ENCODE results near the gene RECQL5. TPM values are rescaled to one million over a fixed set of nuclear protein-coding genes. Genes with fewer than 3 reads are reported as not detected.

RECQL5 gene
- total RNA-seq, 4 donors from 2014 or later: 23.2 to 51.9 (median 34.7) TPM

- 89 to 96% methylated on average over 8 to 23 of the region's 26 CpGs for WGBS, 2 donors
These were observed 36.7 kb downstream of the RECQL5 start for GRCh38 chr17:75630071-75630917.

GRCh38 chr17:75629157-75629556 lies 37.8 kb downstream of the RECQL5 start:
- H3K27me3 ChIP-seq: no peaks in the 10 kb centered on the region
- no peak overlapping the region for H3K4me3 ChIP-seq
- no peaks in the 10 kb centered on the region for H3K9me3 ChIP-seq
- 63 to 82% methylated on average over 13 to 14 of the region's 14 CpGs for WGBS, 2 donors
- no peak overlapping the region for H3K27ac ChIP-seq
- peaks cover 0 to 72% (median 12%) of the 10 kb centered on the region in 3 donors for H3K36me3 ChIP-seq
- H3K4me1 ChIP-seq: peaks cover 0 to 27% (median 20%) of the 10 kb centered on the region in 4 donors
- TF ChIP-seq EP300 (IDR thresholded peaks at IDR 0.05) (no peak), POLR2A (IDR thresholded peaks at IDR 0.05) (no peak), CTCF (IDR thresholded peaks at IDR 0.05) (no peak)
- DNase-seq (ENCODE audit: low spot score in 2 of 2): no peak

More at GRCh38 chr17:75630071-75630917, 36.7 kb downstream of the RECQL5 start:
- Histone ChIP-seq H3K9me3 (no peaks in the 10 kb centered on the region), H3K36me3 (peaks cover 0 to 60% (median 8%) of the 10 kb centered on the region in 3 donors), H3K27ac (peak overlapping the region in 1 of 4 donors; percentile 93), H3K4me3 (no peak overlapping the region), H3K4me1 (peaks cover 0 to 30% (median 23%) of the 10 kb centered on the region in 4 donors), H3K27me3 (no peaks in the 10 kb centered on the region)
- TF ChIP-seq POLR2A (IDR thresholded peaks at IDR 0.05): no peak
- no peak for TF ChIP-seq EP300 (IDR thresholded peaks at IDR 0.05)
- TF ChIP-seq CTCF (IDR thresholded peaks at IDR 0.05): no peak
- DNase-seq (ENCODE audit: low spot score in 2 of 2): no peak

GRCh38 chr17:75628425-75628824 lies 38.5 kb downstream of the RECQL5 start:
- H3K27ac ChIP-seq: no peak overlapping the region
- H3K9me3 ChIP-seq: no peaks in the 10 kb centered on the region
- 85 to 96% methylated on average over 2 to 6 of the region's 6 CpGs for WGBS, 2 donors
- no peak for TF ChIP-seq CTCF (IDR thresholded peaks at IDR 0.05)
- TF ChIP-seq EP300 (IDR thresholded peaks at IDR 0.05): no peak
- TF ChIP-seq POLR2A (IDR thresholded peaks at IDR 0.05): no peak
- H3K4me3 ChIP-seq: no peak overlapping the region
- no peak for DNase-seq (ENCODE audit: low spot score in 2 of 2)
- peaks cover 0 to 20% (median 14%) of the 10 kb centered on the region in 4 donors for H3K4me1 ChIP-seq
- no peaks in the 10 kb centered on the region for H3K27me3 ChIP-seq
- peaks cover 0 to 79% (median 12%) of the 10 kb centered on the region in 3 donors for H3K36me3 ChIP-seq

- Histone ChIP-seq H3K27me3 (no peaks in the 10 kb centered on the region), H3K4me3 (no peak overlapping the region), H3K36me3 (peaks cover 0 to 92% (median 12%) of the 10 kb centered on the region in 3 donors), H3K27ac (no peak overlapping the region), H3K4me1 (peaks cover 0 to 6% (median 3%) of the 10 kb centered on the region in 4 donors), H3K9me3 (no peaks in the 10 kb centered on the region)
- 88 to 90% methylated on average over 10 of the region's 10 CpGs for WGBS, 2 donors
- DNase-seq (ENCODE audit: low spot score in 2 of 2): no peak
- TF ChIP-seq POLR2A (IDR thresholded peaks at IDR 0.05): no peak
- no peak for TF ChIP-seq CTCF (IDR thresholded peaks at IDR 0.05)
- no peak for TF ChIP-seq EP300 (IDR thresholded peaks at IDR 0.05)
These were observed 39.9 kb downstream of the RECQL5 start for GRCh38 chr17:75627094-75627493.

- 65 to 66% methylated on average over 11 of the region's 11 CpGs for WGBS, 2 donors
- TF ChIP-seq EP300 (IDR thresholded peaks at IDR 0.05): no peak
- TF ChIP-seq POLR2A (IDR thresholded peaks at IDR 0.05): no peak
- no peak for TF ChIP-seq CTCF (IDR thresholded peaks at IDR 0.05)
- Histone ChIP-seq H3K9me3 (no peaks in the 10 kb centered on the region), H3K4me3 (no peak overlapping the region), H3K27me3 (no peaks in the 10 kb centered on the region), H3K36me3 (peaks cover 0 to 98% (median 12%) of the 10 kb centered on the region in 3 donors), H3K27ac (no peak overlapping the region), H3K4me1 (peaks cover 0 to 1% (median under 1%) of the 10 kb centered on the region in 4 donors)
- no peak for DNase-seq (ENCODE audit: low spot score in 2 of 2)
These were observed 40.4 kb downstream of the RECQL5 start for GRCh38 chr17:75626496-75627038.

Measured in tibial nerve (tissue), 4 donors.